ENCODE measurements around the gene FN1. TPM values are rescaled to one million over a fixed set of nuclear protein-coding genes. Genes with fewer than 3 reads are reported as not detected.

The FN1 gene
- total and polyA plus RNA-seq, 2 donors (not counting 3 experiments of a cell fraction or from before 2014, with no cell fraction given) = 3,221 to 3,740 TPM

- TF ChIP-seq MAX (IDR thresholded peaks at IDR 0.05; ENCODE audit: insufficient read depth, insufficient read length) (no peak), FOS (IDR thresholded peaks at IDR 0.05; ENCODE audit: borderline replicate concordance, insufficient read depth, low read length) (no peak), GATA2 (IDR thresholded peaks at IDR 0.05; ENCODE audit: insufficient read depth, insufficient read length, low read depth, low read length) (no peak), POLR2A (IDR thresholded peaks at IDR 0.05; ENCODE audit: low read depth, low read length) (no peak), MYC (IDR thresholded peaks at IDR 0.05; ENCODE audit: low read depth, low read length) (no peak), JUN (IDR thresholded peaks at IDR 0.05; ENCODE audit: borderline replicate concordance, insufficient read depth, insufficient read length, low read depth) (no peak), CTCF (IDR thresholded peaks at IDR 0.05; ENCODE audit: extremely low read depth in 1 of 2, insufficient read depth in 1 of 2, low read depth in 1 of 2, low read length in 2 of 2) (no peak), POLR2AphosphoS5 (IDR thresholded peaks at IDR 0.05; ENCODE audit: insufficient read depth, low read depth, low read length) (no peak)
- Histone ChIP-seq H3K27me3 (ENCODE audit: control insufficient read depth in 2 of 2, insufficient read depth in 2 of 2, low read length in 2 of 2) (no peaks in the 10 kb centered on the region), H4K20me1 (replicated peaks; ENCODE audit: control insufficient read depth, extremely low read depth, insufficient read depth, low read length) (no peaks in the 10 kb centered on the region), H3K4me3 (replicated peaks in 1 of 3; ENCODE audit: insufficient read depth in 1 of 3, low read depth in 1 of 3, low read length in 3 of 3) (no peak overlapping the region), H2AFZ (ENCODE audit: low read depth, low read length) (no peak overlapping the region), H3K27ac (ENCODE audit: insufficient read depth, low read depth, low read length) (no peak overlapping the region), H3K4me1 (ENCODE audit: control insufficient read depth, extremely low read depth, insufficient read depth, low read length) (no peaks in the 10 kb centered on the region), H3K9ac (replicated peaks; ENCODE audit: extremely low read depth, insufficient read depth, low read length) (no peak overlapping the region), H3K79me2 (ENCODE audit: control insufficient read depth, insufficient read depth, low read length) (peaks cover 3% of the 10 kb centered on the region), H3K36me3 (ENCODE audit: control insufficient read depth in 2 of 2, extremely low read depth in 1 of 2, insufficient read depth in 2 of 2, low read length in 2 of 2) (peaks cover 41 to 68% of the 10 kb centered on the region in 2 experiments), H3K4me2 (ENCODE audit: insufficient read depth, low read length) (no peak overlapping the region), H3K9me1 (replicated peaks; ENCODE audit: control insufficient read depth, extremely low read depth, insufficient read depth, low read length) (no peaks in the 10 kb centered on the region), H3K9me3 (replicated peaks; ENCODE audit: control insufficient read depth, insufficient read depth, low read length) (no peaks in the 10 kb centered on the region)
- dilution Hi-C loops (cut with MboI; ENCODE audit: extremely low pct_ligation_motif_present, low sequenced_read_pairs) (no loop called here), intact Hi-C loops (cut with micrococcal nuclease) (no loop called here)
- BruUV-seq (replicated peaks) = no TSS peak
- FAIRE-seq = no peak
- DNase-seq (ENCODE audit: low read depth, low spot score) = no peak
- ChIA-PET CTCF (interaction anchor here (1.3 kb wide), 1 partner anchor 17 kb away, joined by 3 read pairs; no protein-coding TSS in a partner anchor), POLR2A (interaction anchor here (0.9 kb wide), 1 partner anchor 9 kb away, joined by 7 read pairs; no protein-coding TSS in a partner anchor)
These were observed 51.2 kb downstream of the FN1 start for GRCh38 chr2:215384710-215385109.

Measured in endothelial cell of umbilical vein (primary cell).